Ascending aorta (tissue), 1 donor: ENCODE results near the gene MEF2B. TPM values are rescaled to one million over a fixed set of nuclear protein-coding genes. Genes with fewer than 3 reads are reported as not detected.

Source experiments
- total RNA-seq: library from RNA; depleted of rRNA; stranded (reverse); fragments of >200 nt; gene quantifications from one replicate; pipeline ENCODE4 v1.1.0, GENCODE V29; 2016

MEF2B gene
- total RNA-seq, 1 donor from 2014 or later, result not detected

Other genes starting within 250 kb of the MEF2B start
- gene HOMER3, start 229.0 kb downstream of the MEF2B start, total RNA-seq, result 93.0 TPM
- gene SUGP2, start 136.7 kb downstream of the MEF2B start, total RNA-seq, result 23.6 TPM
- 34.7 TPM for gene ARMC6, start 136.7 kb downstream of the MEF2B start, total RNA-seq
- gene SLC25A42, start 106.3 kb downstream of the MEF2B start, total RNA-seq, result 8.9 TPM
- gene TMEM161A, start 31.8 kb downstream of the MEF2B start, total RNA-seq, result 14.5 TPM
- 26.9 TPM for gene BORCS8, start 21.9 kb upstream of the MEF2B start, total RNA-seq
- gene RFXANK, start 22.0 kb upstream of the MEF2B start, total RNA-seq, result 20.2 TPM
- 16.5 TPM for gene NR2C2AP, start 33.2 kb upstream of the MEF2B start, total RNA-seq
- gene NCAN, start 41.7 kb upstream of the MEF2B start, total RNA-seq, result not detected
- 8.8 TPM for gene TM6SF2, start 103.0 kb upstream of the MEF2B start, total RNA-seq
- 42.9 TPM for gene SUGP1, start 150.2 kb upstream of the MEF2B start, total RNA-seq
- gene MAU2, start 150.6 kb upstream of the MEF2B start, total RNA-seq, result 41.2 TPM
- 63.3 TPM for gene GATAD2A, start 235.4 kb upstream of the MEF2B start, total RNA-seq